ENCODE measurements around the gene PARP1.
"Not testable (repeated sequence)": the region's sequence is repeated elsewhere in the genome, so short reads cannot be mapped to it uniquely, and the experiment has no call there.

Gene PARP1

DNA sequence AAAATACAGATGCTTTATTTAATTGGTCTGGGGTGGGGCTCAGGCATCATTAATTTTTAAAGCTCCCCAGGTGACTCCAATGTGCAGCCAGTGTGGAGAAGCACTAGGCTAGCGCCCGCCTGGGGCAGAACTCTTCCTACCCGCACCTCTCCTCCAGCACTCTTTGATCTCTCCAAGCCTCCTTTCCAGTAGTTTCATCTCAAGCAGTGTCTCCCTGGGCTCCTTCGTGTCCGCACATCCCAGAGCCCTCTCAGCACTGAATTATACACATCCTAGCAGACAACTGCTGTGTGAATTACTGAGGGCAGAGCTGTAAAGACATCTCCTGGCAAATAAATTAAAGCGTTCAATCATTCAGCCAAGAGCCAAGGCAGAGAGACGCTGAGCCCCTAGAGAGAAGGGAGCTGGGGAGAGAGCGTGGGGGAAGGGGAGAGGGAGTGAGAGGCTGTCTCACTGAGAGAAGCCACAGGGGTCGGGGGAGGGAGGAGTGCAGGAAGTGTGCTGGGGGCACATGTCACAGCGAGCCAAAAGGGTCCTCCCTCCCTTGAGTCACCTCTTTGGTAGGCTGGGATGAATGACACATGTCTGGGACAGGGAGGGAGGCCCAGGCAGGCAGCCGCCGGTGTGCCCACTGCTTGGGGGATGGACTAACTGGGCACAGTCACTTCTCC lies 21.0 kb upstream of the PARP1 start:
- ATAC-seq (peak; percentile 65), DNase-seq (peak; percentile 41)

DNA sequence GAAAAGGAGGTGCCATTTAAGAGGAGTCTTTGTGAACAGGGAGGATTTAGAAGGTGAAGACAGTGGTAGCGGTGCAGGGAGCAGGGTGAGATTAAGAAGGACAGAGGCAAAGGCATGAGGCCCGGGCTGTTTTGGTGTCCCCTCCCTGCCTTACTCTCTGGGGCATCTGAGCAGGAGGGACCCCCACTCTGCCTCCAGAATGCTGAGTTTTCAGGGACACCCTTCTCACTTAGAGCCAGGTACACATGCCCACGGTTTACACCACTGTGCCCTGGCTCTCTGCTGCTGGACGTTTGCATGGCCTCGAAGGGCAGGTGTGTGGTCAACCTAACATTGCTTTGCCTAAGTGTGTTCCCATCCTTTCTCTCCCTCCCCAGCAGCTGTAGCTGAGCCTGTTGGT lies 20.5 kb upstream of the PARP1 start:
- no peak for ATAC-seq

DNA sequence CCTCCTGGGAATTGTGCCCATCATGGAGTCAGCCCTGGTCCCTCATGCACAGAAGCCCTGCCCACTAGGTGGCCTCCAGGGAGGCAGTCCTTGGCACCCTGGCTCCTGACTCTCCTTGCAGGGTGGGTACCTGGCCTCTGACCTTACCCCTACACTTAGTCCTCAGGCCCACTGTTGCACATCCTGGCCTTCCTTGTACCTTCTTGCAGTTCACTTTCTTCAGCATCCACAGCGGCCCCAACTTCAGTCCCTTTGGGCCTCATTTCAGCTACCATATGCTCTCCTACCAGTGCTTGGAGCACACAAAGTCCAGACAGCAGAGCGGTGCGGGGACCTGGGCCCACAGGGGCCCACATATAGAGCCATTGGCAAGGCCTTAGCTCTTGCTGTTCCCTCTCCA lies 19.2 kb upstream of the PARP1 start:
- DNase-seq (no peak), ATAC-seq (no peak)

More for the DNA sequence above, 20.5 kb upstream of the PARP1 start:
- DNase-seq = no peak

DNA sequence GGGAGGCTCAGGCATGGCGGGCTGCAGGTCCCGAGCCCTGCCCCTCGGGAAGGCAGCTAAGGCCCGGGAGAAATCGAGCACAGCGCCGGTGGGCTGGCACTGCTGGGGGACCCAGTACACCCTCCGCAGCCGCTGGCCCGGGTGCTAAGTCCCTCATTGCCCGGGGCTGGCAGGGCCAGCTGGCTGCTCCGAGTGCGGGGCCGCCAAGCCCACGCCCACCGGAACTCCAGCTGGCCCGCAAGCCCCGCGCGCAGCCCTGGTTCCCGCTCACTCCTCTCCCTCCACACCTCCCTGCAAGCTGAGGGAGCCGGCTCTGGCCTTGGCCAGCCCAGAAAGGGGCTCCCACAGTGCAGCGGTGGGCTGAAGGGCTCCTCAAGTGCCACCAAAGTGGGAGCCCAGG lies 18.5 kb upstream of the PARP1 start:
- not testable (repeated sequence) for ATAC-seq, DNase-seq

DNA sequence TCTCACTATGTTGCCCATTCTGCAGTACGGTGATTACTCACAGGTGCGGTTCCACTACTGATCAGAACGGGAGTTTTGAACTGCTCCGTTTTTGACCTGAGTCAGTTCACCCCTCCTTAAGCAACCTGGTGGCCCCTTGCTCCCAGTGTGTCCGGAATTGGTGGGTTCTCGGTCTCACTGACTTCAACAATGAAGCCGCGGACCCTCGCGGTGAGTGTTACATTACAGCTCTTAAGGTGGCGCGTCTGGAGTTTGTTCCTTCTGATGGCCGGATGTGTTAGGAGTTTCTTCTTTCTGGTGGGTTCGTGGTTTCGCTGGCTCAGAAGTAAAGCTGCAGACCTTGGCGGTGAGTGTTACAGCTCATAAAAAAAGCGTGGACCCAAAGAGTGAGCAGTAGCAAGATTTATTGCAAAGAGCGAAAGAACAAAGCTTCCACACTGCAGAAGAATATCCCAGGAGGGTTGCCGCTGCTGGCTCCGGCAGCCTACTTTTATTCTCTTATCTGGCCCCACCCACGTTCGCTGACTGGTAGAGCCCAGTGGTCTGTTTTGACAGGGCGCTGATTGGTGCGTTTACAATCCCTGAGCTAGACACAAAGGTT lies 17.6 kb upstream of the PARP1 start:
- ATAC-seq = peak; percentile 60
- DNase-seq = peak; percentile 52

DNA sequence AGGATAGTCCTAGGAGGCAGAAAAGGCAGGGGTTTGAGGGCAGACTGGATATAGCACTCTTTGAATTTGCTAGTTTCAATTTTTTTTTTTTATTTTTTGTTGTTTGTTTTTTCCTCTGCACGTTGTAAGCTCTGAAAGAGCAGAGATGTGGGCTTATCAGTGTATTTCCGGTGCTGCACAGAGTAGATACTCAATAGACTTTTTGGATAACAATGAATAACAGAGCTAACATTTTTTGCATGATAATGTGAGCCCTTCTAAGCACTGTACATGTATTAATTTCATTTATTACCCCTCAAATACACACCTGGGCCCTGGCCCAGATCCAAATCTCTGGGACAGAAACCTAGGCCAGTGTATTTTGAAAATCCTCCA lies 17.1 kb upstream of the PARP1 start:
- no peak for ATAC-seq
- DNase-seq = no peak

DNA sequence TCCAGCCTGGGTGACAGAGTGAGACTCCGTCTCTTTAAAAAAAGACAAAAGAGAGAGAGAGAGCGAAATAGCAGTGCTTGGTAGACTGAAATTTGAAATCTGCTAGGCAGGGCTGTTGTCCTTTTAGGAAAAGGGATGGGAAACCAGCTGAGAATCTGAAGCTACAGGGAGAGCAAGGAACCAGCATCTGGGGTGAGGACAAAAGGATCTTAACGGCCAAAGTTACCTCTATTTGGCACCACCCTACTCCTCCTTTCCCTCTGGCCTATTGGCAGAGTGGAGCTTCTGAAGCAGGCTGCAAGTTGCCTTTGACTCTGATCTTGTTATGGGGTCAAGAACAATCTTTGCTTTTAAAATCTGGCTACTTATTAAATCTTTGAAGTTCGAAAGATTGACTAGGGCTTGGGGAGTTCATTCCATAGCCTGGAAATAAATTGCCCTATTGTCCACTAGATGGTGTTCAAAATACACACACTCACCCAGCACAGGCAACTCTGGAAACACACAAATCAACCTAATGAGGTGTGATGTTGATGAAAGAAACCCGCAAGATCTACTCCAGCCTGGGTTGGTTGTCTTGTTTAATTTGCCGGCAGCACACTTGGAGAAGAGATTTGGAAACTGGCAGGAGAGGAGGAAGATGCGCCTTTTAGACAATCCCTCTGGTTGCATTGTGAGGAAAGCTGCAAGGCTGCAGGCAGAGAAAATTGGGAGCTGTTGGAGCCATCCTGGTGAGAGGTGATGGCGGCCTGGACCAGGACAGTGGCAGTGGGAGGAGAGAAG lies 16.5 kb upstream of the PARP1 start:
- ATAC-seq = no peak
- DNase-seq = no peak

DNA sequence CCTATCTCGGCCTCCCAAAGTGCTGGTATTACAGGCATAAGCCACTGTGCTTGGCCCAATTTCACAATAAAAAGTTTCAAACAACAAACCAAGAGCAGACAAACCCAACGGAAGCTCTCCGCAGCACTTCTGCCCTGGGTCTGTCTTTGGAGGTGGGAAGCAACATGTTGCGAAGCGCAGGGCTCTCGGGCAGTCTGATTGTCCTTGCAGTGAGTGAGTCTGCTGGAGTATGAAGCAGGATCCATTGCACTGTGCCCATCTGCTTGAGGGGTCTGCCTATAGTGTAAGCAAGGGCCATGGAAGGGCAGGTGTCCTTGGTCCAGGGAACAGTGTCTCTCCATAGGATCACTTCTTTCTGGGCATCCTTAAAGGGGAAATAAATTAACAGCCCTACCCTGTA lies 14.6 kb upstream of the PARP1 start:
- DNase-seq (no peak), ATAC-seq (no peak)

DNA sequence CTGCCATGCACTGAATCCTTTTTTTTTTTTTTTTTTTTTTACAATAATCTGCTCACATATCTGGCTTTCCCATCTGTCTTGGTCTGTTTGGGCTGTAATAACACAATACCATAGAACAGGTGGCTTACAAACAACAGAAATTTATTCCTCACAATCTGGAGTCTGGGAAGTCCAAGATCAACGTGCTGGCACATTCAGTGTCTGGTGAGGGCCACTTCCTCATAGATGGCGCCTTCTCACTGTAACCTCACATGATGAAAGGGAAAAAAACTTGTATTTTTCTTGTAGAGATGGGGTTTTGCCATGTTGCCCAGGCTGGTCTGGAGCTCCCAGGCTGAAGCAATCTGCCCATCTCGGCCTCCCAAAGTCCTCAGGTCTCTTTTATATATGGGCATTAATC lies 13.0 kb upstream of the PARP1 start:
- ATAC-seq (no peak), DNase-seq (no peak)

DNA sequence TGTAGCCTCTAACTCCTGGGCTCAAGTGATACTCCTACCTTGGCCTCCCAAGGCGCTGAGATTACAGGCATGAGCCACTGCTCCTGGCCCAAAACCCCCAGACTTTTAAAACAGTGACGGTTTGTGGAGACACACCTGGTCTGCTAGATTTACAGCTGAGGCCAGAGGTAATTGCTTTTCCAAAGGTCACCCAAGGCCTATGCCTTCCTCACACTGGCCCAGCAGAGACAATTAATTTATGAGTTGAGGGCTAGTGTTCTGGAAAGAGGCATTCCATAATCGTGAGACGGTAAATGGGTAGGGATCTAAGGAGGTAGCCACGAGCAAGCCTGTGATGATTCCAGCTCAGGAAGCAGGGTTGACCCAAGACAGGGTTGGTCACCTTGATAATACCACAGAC lies 12.4 kb upstream of the PARP1 start:
- no peak for DNase-seq
- ATAC-seq = no peak

DNA sequence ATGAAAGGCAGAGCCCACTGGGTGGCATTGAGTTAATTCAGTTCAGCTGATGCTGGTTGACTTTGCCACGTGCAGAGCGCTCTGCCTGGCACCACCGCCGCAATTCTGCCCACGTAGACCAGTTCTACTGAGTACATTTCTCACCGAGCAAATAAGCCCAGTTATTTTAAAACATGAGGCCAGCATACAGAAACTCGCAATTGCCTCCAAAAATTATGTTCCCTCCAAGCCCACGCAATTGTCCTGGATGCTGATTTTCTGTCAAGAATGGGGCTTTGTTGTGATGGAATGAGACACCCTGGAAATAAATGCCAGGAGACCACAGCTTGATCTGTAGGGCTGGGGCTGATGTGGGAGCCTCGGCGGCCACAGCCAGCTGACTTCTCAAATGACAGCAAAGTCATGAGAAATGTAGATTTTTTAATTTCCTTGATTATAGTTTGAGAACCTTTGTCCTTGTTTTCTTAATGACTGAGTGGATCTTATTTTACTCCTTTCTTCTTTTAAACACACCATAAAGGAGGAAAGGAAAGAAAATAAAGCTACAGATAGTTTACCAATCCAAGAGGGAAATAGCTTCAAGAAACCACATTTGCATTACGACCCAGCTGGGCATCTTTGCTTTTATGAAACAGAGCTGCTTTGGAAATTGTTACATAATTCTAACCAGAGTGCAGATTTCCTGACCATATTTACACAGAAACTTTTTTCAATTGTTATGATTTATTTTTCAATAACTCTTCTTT lies 11.6 kb upstream of the PARP1 start:
- DNase-seq (no peak), ATAC-seq (no peak)

DNA sequence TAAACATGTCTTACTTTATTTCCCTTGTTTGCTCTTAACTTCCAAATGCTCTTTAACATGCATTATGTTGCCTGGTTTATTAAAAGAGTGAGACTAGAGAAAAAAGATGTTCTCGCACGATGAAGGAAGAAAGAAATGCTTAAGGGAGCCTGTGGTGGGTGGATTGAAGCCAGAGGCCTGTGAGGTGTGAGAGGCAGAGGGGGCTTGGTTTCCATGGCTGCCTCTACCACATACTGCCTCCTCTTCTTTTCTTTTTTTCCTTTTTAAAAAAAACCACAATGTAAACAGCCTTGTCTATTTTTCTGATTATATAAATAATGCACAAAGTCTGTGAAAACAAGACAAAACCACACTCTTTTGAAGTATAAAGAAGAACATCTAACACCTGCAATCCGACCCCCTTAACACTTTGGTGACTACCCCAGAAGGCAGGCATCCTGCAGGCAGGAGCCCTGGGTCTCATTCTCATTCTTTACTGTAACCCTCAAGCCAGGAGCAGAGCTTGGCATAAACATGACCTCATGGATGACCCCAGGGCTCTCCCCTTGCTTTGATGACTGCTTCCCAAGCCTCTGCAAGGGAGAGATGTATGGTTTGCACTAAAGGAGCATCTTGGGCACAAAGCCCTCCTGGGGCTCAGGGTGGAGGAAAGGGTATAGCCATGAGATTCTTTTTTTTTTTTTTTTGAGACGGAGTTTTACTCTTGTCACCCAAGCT lies 10.1 kb upstream of the PARP1 start:
- no peak for DNase-seq
- no peak for ATAC-seq

DNA sequence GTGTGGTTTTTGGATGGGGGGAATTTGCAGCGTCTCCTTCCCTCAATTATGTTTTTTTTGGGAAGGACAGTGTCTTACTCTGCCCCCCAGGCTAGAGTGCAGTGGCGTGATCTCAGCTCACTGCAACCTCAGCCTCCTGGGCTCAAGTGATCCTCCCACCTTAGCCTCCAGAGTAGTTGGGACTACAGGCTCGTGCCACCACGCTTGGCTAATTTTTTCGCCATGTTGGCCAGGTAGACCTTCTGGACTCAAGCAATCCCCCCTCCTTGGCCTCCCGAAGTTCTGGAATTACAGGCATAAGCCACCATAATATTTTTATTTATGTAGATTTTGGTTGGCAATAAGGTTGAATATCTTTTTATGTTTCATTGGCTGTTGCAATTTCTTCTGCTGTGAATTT lies 9.5 kb upstream of the PARP1 start:
- ATAC-seq = no peak

DNA sequence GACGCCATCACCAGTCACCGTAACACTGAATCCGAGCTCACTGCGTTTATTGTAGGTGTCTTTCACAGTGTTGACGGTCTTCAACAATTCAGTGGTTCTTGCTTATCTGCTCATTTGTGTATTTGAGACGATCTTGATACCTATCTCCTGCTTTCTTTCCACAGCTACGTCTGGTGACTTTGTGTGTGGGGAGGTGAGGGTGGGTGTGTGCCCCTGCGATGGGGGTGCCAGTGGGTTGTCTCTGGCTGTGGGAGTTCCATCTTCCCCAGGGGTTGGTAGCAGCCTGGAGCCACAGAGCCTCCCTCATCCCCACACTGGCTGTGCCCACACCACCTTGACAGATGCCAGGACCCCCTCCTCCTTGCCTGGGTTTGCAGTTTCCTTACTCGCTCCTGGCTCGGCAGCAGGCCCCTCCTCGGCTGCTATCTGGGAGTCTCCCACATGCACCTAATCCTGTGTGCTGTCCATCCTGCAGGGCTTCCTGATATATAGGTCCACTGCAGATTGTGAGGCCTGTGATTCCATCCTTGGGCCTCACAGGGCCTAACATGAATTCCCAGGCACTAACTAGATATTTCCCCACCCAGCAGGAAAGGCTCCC lies 6.3 kb upstream of the PARP1 start:
- ATAC-seq (peak; percentile 15), DNase-seq (no peak)

More for the DNA sequence above, 9.5 kb upstream of the PARP1 start:
- no peak for DNase-seq

DNA sequence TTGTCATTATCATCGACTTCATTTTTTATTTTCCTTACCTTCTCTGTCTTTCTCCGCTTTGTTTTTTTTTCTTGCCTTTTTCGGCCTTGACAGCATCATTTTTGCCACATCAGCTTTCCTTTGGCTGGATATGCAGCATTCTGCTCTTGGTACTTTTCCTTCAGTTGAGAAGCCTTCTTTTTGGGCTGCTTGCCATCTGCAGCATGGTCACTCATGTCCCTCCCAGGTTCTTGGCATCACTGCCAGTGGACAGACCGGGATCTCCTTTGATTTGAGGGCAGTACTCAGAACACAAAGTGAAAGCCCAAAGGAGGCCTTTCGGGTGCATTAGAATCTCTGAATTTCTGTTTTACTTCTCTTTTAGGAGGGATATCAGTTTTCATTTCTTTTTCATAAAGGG lies 3.7 kb upstream of the PARP1 start:
- DNase-seq (no peak), ATAC-seq (no peak)

DNA sequence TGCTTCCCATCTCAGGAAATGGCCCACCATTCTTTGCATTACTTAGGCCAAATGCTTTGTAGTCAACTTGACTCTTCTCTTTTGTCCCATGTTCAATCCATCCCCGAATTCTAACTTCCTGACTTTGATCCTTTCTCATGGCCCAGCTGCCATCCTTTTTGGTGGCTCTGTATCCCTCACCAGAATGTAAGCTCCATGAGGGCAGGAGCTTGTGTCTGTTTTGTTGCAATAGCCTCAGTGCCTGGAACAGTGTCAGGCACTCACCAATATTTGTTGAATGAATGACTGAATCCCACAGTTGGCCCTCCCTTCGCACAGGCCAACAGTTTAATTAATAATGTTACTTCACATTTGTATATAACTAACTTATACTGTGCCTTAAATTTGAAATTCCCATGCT lies 3.1 kb upstream of the PARP1 start:
- DNase-seq = no peak

DNA sequence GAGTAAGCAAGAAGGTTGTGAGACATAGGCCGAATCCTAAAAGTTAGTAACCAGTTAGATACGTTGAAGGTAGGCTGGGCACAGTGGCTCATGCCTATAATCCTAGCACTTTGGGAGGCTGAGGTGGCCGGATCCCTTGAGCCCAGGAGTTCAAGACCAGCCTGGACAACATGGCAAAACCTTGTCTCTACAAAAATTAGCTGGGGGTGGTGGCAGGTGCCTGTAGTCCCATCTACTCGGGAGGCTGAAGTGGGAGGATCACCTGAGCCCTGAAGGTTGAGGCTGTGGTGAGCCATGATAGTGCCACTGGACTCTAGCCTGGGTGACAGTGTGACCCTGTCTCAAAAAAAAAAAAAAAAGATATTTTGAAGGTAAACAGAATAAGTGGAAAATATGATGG lies 1.5 kb upstream of the PARP1 start:
- ATAC-seq (no peak), DNase-seq (no peak)

More for the DNA sequence above, 3.1 kb upstream of the PARP1 start:
- no peak for ATAC-seq

DNA sequence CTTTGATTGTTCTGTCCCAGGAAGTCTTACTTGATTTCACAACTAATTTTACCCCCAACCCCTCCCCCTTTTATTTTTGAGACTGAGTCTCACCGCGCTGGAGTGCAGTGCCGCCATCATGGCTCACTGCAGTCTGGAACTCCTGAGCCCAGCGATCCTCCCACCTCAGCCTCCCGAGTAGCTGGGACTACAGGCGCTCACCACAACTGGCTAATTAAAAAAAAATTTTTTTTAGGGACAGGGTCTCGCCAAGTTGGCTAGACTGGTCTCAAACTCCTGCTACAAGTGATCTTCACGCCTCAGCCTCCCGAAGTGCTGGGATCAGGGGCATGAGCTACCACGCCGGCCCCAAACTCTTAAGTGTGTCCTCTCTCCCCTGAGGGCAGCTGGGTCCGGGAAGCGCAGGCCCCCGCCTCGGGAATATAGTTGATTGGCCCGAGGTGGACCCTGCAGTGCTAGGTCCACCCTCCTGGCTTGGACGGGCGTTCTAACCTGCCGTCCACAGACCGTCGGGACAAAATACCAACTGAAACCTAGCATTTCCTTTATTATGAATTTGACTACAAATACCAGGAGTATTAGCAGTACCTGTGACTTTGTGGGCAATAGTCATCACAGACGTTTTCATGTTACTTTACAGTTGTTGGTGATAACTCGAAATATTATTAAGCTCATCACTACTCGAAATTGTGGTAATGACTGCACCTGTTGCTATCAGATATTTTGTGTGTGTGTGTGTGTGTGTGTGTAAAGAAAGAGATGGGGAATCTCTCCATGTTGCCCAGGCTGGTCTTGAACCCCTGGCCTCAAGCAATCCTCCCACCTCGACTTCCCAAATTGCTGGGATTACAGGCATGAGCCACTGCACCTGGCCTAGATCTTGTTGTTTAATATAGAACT lies 642 bp upstream of the PARP1 start:
- ATAC-seq = no peak
- DNase-seq = no peak

DNA sequence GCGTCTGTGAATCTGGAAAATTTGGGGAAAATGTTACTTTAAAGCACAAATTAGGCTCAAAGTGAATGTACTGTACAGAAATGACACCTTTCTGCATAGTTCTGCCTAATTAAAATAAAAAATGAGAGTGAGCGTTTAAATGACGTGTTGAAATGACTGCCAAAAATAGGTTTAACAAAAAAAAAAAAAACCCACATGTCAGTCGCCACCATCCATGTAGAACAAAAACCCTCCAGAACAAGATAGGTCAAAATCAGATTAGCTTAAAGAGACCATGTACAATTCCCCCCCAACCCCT lies 745 bp downstream of the PARP1 start:
- DNase-seq (no peak), ATAC-seq (peak; percentile 2)

DNA sequence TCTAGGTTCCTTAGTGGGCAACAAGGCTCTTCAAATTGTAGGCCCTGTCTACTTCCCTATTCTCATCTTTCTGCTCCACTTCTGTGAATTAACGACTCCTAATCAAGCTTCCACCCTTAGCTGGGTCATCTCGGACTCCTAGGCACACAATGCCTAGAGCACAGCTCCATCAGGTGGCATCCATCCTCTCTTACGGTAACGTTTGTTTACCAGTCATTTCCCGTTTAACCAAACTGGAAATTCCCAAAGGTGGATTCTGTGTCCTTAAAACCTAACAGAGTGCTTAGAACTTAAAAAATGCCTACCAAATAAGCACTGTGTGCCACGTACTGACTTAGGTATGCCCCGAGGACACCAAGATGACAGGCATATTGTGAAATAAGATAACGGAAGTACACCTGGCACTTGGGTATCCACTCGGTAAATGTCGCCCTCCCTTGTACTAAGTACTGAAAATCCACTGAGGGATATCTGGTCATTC lies 1.5 kb downstream of the PARP1 start:
- DNase-seq (no peak), ATAC-seq (no peak)
